Breast epithelium (tissue), 4 donors: ENCODE data around the gene PRLR. TPM values are rescaled to one million over a fixed set of nuclear protein-coding genes. Genes with fewer than 3 reads are reported as not detected.

Source experiments
- DNase-seq, 2 donors: peaks; one replicate each; pipeline ENCODE4 v3.0.0-alpha.2; 2019; ENCODE audit warnings: low spot score in 2 of 2
- H3K27ac ChIP-seq, 2 donors: fragments of 200-600 bp; sonication (generic) in 1 of 2; one replicate each; pipeline ENCODE4 v1.5.1; 2016 to 2019; ENCODE audit warnings: mild to moderate bottlenecking in 1 of 2
- H3K27me3 ChIP-seq, 2 donors: fragments of 200-600 bp; sonication (generic) in 1 of 2; one replicate each; pipeline versions ENCODE4 v1.5.1 to v1.6.0; 2017 to 2019; ENCODE audit warnings: control low read depth in 1 of 2, mild to moderate bottlenecking in 1 of 2
- H3K36me3 ChIP-seq: fragments of 200-600 bp; one replicate; pipeline ENCODE4 v1.5.1; 2019
- H3K4me1 ChIP-seq, 2 donors: fragments of 200-600 bp; sonication (generic); one replicate each; pipeline ENCODE4 v1.5.1; 2016 to 2019; ENCODE audit warnings: control low read depth in 1 of 2
- H3K4me3 ChIP-seq, 3 donors: fragments of 200-600 bp; sonication (generic); 1 replicate in 2 of 3; 2 replicates in 1 of 3; pipeline ENCODE4 v1.5.1; 2016 to 2019; ENCODE audit warnings: mild to moderate bottlenecking in 3 of 3, moderate library complexity in 2 of 3
- H3K9me3 ChIP-seq, 2 donors: fragments of 200-600 bp; sonication (generic) in 1 of 2; one replicate each; pipeline ENCODE4 v1.5.1; 2016 to 2019; ENCODE audit warnings: control low read depth in 1 of 2
- CTCF ChIP-seq, 3 donors: fragments of 450-650 bp; IDR thresholded peaks; one replicate each; pipeline ENCODE4 v1.5.1; 2016 to 2017; ENCODE audit warnings: antibody characterized with exemption in 3 of 3, mild to moderate bottlenecking in 3 of 3, moderate library complexity in 3 of 3
- POLR2A ChIP-seq: fragments of 450-650 bp; IDR thresholded peaks from one replicate; pipeline ENCODE4 v1.6.1; 2016; ENCODE audit warnings: antibody characterized with exemption, mild to moderate bottlenecking, moderate library complexity
- POLR2AphosphoS5 ChIP-seq, 3 donors: sonication (generic); formaldehyde crosslinking; IDR thresholded peaks; one replicate each; pipeline ENCODE4 v1.6.1; 2017; ENCODE audit warnings: antibody characterized with exemption in 3 of 3
- intact Hi-C: fragments of 100-400 bp; cut with DNase I; formaldehyde crosslinking; loops from one replicate; pipeline ENCODE4 v1.15.1; 2023; ENCODE audit warnings: low total_unique reads
- total RNA-seq, 3 donors: library from RNA; depleted of rRNA; stranded (reverse); fragments of >200 nt; gene quantifications; one replicate each; pipeline ENCODE4 v1.1.0, GENCODE V29; 2016

PRLR gene
- total RNA-seq, 3 donors from 2014 or later: 2.6 to 78.0 (median 28.8) TPM

- Histone ChIP-seq H3K4me1 (no peaks in the 10 kb centered on the region), H3K9me3 (no peaks in the 10 kb centered on the region), H3K36me3 (no peaks in the 10 kb centered on the region), H3K4me3 (no peak overlapping the region), H3K27me3 (no peaks in the 10 kb centered on the region), H3K27ac (no peak overlapping the region)
- TF ChIP-seq CTCF (IDR thresholded peaks at IDR 0.05) (no peak), POLR2A (no peak), POLR2AphosphoS5 (IDR thresholded peaks at IDR 0.05) (no peak)
- DNase-seq: no peak
- intact Hi-C loops: no loop called here
Observed at GRCh38 chr5:35233601-35234000, 3.3 kb upstream of the PRLR start.

DNA sequence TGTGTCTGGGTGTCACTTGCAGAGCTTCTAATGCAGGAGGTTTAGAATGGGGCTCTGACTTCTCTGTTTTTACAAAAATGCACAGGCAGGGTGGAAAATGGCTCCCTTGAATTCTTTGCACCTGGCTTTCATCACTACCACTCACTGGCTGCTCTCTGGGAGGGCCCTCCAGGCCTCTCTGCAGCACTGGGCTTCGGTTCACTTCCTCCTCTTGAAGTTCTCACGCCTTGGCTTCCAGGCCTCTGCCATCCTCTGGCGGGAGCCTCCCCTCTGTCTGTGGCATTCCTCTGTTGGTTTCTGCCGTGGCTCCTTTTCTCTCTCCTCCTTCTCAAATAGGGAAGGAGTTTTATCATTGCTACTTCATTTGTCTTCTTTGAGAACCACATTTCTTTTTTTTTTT, 2.8 kb upstream of the PRLR start:
- no peak for TF ChIP-seq POLR2A
- no peak for TF ChIP-seq POLR2AphosphoS5 (IDR thresholded peaks at IDR 0.05)
- TF ChIP-seq CTCF (IDR thresholded peaks at IDR 0.05): no peak
- intact Hi-C loops: no loop called here
- Histone ChIP-seq H3K9me3 (no peaks in the 10 kb centered on the region), H3K4me1 (no peaks in the 10 kb centered on the region), H3K36me3 (no peaks in the 10 kb centered on the region), H3K4me3 (no peak overlapping the region), H3K27ac (no peak overlapping the region), H3K27me3 (no peaks in the 10 kb centered on the region)
- DNase-seq: no peak

- peak overlapping the region in 1 of 2 donors; percentile 43 for H3K27ac ChIP-seq
- H3K4me1 ChIP-seq: no peaks in the 10 kb centered on the region
- DNase-seq: no peak
- H3K9me3 ChIP-seq: no peaks in the 10 kb centered on the region
- H3K27me3 ChIP-seq: no peaks in the 10 kb centered on the region
- H3K36me3 ChIP-seq: no peaks in the 10 kb centered on the region
- TF ChIP-seq POLR2A (no peak), CTCF (IDR thresholded peaks at IDR 0.05) (no peak), POLR2AphosphoS5 (IDR thresholded peaks at IDR 0.05) (no peak)
- no peak overlapping the region for H3K4me3 ChIP-seq
- intact Hi-C loops: no loop called here
Observed at GRCh38 chr5:35232124-35232523, 1.8 kb upstream of the PRLR start.

GRCh38 chr5:35229076-35230037, 930 bp downstream of the PRLR start:
- no peaks in the 10 kb centered on the region for H3K4me1 ChIP-seq
- H3K36me3 ChIP-seq: no peaks in the 10 kb centered on the region
- no peaks in the 10 kb centered on the region for H3K27me3 ChIP-seq
- intact Hi-C loops: no loop called here
- no peaks in the 10 kb centered on the region for H3K9me3 ChIP-seq
- DNase-seq: no peak
- H3K27ac ChIP-seq: peak overlapping the region; percentile 80 to 82
- TF ChIP-seq POLR2AphosphoS5 (IDR thresholded peaks at IDR 0.05) (no peak), CTCF (IDR thresholded peaks at IDR 0.05) (no peak), POLR2A (no peak)
- H3K4me3 ChIP-seq: peak overlapping the region; percentile 37 to 70 (median 65)

- H3K27me3 ChIP-seq: no peaks in the 10 kb centered on the region
- intact Hi-C loops: no loop called here
- H3K4me3 ChIP-seq: peak overlapping the region in 2 of 3 donors; percentile 48 to 65
- DNase-seq: no peak
- TF ChIP-seq POLR2A (no peak), CTCF (IDR thresholded peaks at IDR 0.05) (no peak), POLR2AphosphoS5 (IDR thresholded peaks at IDR 0.05) (no peak)
- H3K4me1 ChIP-seq: no peaks in the 10 kb centered on the region
- H3K36me3 ChIP-seq: no peaks in the 10 kb centered on the region
- no peaks in the 10 kb centered on the region for H3K9me3 ChIP-seq
- H3K27ac ChIP-seq: no peak overlapping the region
Observed at GRCh38 chr5:35228310-35228709, 2.0 kb downstream of the PRLR start.
